AG04450 (cell line): Measurements from ENCODE around the gene AHRR. TPM values are rescaled to one million over a fixed set of nuclear protein-coding genes. Genes with fewer than 3 reads are reported as not detected.

Source experiments
- CTCF ChIA-PET: fragments of 300-600, 350-600 bp; formaldehyde crosslinking; extraction: SDS; loops from one replicate; lab custom pipeline; 2022; ENCODE audit warnings: antibody characterized with exemption, inconsistent platforms; lab: Charles Lee
- POLR2A ChIA-PET: fragments of 350-600 bp; formaldehyde crosslinking; extraction: SDS; loops from one replicate; lab custom pipeline; 2021; ENCODE audit warnings: antibody characterized with exemption, inconsistent platforms; lab: Yijun Ruan, JAX
- DNase-seq: peaks from one replicate; pipeline ENCODE4 v3.0.0-alpha.2; 2011; ENCODE audit warnings: low read depth, low spot score
- H3K27ac ChIP-seq: one replicate; pipeline ENCODE4 v1.5.1; 2012; ENCODE audit warnings: low read depth, low read length, control low read depth
- H3K27me3 ChIP-seq: one replicate; pipeline ENCODE4 v1.6.0; 2012; ENCODE audit warnings: low read length; ENCODE audit not compliant: control insufficient read depth, insufficient read depth
- H3K4me3 ChIP-seq: 2 replicates; pipeline ENCODE4 v1.5.1; 2011; ENCODE audit warnings: mild to moderate bottlenecking, low read depth, low read length, control low read depth
- H3K9me3 ChIP-seq: 2 replicates; pipeline ENCODE4 v1.5.1; 2012; ENCODE audit warnings: low read length; ENCODE audit not compliant: control insufficient read depth, insufficient read depth
- CTCF ChIP-seq: IDR thresholded peaks from 2 replicates; pipeline ENCODE4 v1.5.1; 2011; ENCODE audit warnings: low read depth, low read length, control low read depth, inconsistent platforms
- polyA plus RNA-seq: library from polyadenylated mRNA; depleted of rRNA; stranded (reverse); fragments of >200 nt; gene quantifications from 2 replicates; pipeline ENCODE4 v1.2.3, GENCODE V29; 2011

Gene AHRR
- polyA plus RNA-seq, 1 experiment: 22.3 TPM

GRCh38 chr5:431711-432050 is 110.2 kb downstream of the AHRR start:
- POLR2A ChIA-PET: no interaction called here
- no peak overlapping the region for H3K27ac ChIP-seq

GRCh38 chr5:432201-432927 is 110.8 kb downstream of the AHRR start:
- H3K27me3 ChIP-seq: no peaks in the 10 kb centered on the region
- ChIA-PET POLR2A (no interaction called here), CTCF (interaction anchor here (1.0 to 2.4 kb wide), 5 partner anchors 14 to 468 kb away, joined by 3 to 24 read pairs (median 4); no protein-coding TSS in a partner anchor)

More at GRCh38 chr5:431711-432050, 110.2 kb downstream of the AHRR start:
- peaks cover 18% of the 10 kb centered on the region; the same call in 1 of the 2 replicates for H3K9me3 ChIP-seq
- H3K27me3 ChIP-seq: no peaks in the 10 kb centered on the region
- CTCF ChIA-PET: interaction anchor here (0.6 to 2.4 kb wide), 16 partner anchors 8 to 469 kb away, joined by 3 to 24 read pairs (median 3); no protein-coding TSS in a partner anchor
- no peak for DNase-seq
- no peak for TF ChIP-seq CTCF
- no peak overlapping the region for H3K4me3 ChIP-seq

GRCh38 chr5:432928-433791 is 111.6 kb downstream of the AHRR start:
- no peak for DNase-seq
- ChIA-PET CTCF (interaction anchor here (1.9 to 2.4 kb wide), 3 partner anchors 14 to 116 kb away, joined by 6 to 24 read pairs (median 12); no protein-coding TSS in a partner anchor), POLR2A (no interaction called here)
- TF ChIP-seq CTCF: no peak
- no peak overlapping the region for H3K27ac ChIP-seq
- H3K4me3 ChIP-seq: no peak overlapping the region
- H3K9me3 ChIP-seq: peaks cover 10% of the 10 kb centered on the region; the same call in 1 of the 2 replicates
- no peaks in the 10 kb centered on the region for H3K27me3 ChIP-seq

More at GRCh38 chr5:432201-432927, 110.8 kb downstream of the AHRR start:
- H3K27ac ChIP-seq: no peak overlapping the region
- no peak for DNase-seq
- no peak for TF ChIP-seq CTCF
- no peak overlapping the region for H3K4me3 ChIP-seq
- H3K9me3 ChIP-seq: peaks cover 15% of the 10 kb centered on the region; the same call in 1 of the 2 replicates

- ChIA-PET POLR2A (no interaction called here), CTCF (interaction anchor here (0.9 to 1.9 kb wide), 2 partner anchors 96 to 113 kb away, joined by 3 to 6 read pairs; no protein-coding TSS in a partner anchor)
- H3K27ac ChIP-seq: no peak overlapping the region
- no peak for DNase-seq
- no peak for TF ChIP-seq CTCF
- H3K27me3 ChIP-seq: no peaks in the 10 kb centered on the region
- H3K9me3 ChIP-seq: peaks cover 10% of the 10 kb centered on the region; the same call in 1 of the 2 replicates
- H3K4me3 ChIP-seq: no peak overlapping the region
Observed at GRCh38 chr5:433836-434235, 112.3 kb downstream of the AHRR start.
